Neural cell (in vitro differentiated cells): ENCODE results near the gene COL9A1.

Experiments used
- CTCF ChIP-seq: fragments of 450-650 bp; IDR thresholded peaks from 2 replicates; pipeline ENCODE4 v1.5.1; 2014; ENCODE audit warnings: antibody characterized with exemption, mild to moderate bottlenecking, moderate library complexity; ENCODE audit not compliant: poor library complexity, severe bottlenecking
- EP300 ChIP-seq: fragments of 450-650 bp; conservative IDR thresholded peaks from 2 replicates; pipeline ENCODE4 v1.6.1; 2014; ENCODE audit warnings: antibody characterized with exemption, mild to moderate bottlenecking, moderate library complexity; ENCODE audit not compliant: poor library complexity, severe bottlenecking
- EZH2 ChIP-seq: fragments of 200-600, 300-800 bp; shearing (Covaris generic), sonication (generic); IDR thresholded peaks from 2 replicates; pipeline ENCODE4 v1.6.1; 2014; ENCODE audit warnings: antibody characterized with exemption, low read length, borderline replicate concordance, mild to moderate bottlenecking; ENCODE audit not compliant: insufficient read depth, poor library complexity, severe bottlenecking
- POLR2AphosphoS5 ChIP-seq: IDR thresholded peaks from 2 replicates; pipeline ENCODE4 v1.6.1; 2012
- REST ChIP-seq: IDR thresholded peaks from 2 replicates; pipeline ENCODE4 v1.6.1; 2012; ENCODE audit warnings: borderline replicate concordance
- SMC3 ChIP-seq: fragments of 450-650 bp; conservative IDR thresholded peaks from 2 replicates; pipeline ENCODE4 v1.6.1; 2014; ENCODE audit warnings: antibody characterized with exemption, mild to moderate bottlenecking, moderate library complexity; ENCODE audit not compliant: poor library complexity
- TAF1 ChIP-seq: IDR thresholded peaks from 2 replicates; pipeline ENCODE4 v1.6.1; 2012; ENCODE audit warnings: low read depth

GRCh38 chr6:70312165-70312745, 9.4 kb upstream of the COL9A1 start:
- TF ChIP-seq CTCF = no peak
- no peak for TF ChIP-seq EP300
- TF ChIP-seq POLR2AphosphoS5 = no peak
- no peak for TF ChIP-seq SMC3
- no peak for TF ChIP-seq EZH2
- no peak for TF ChIP-seq TAF1
- TF ChIP-seq REST = no peak
